Mucosa of descending colon (tissue), 3 donors: ENCODE results near the gene DNAJA4. TPM values are rescaled to one million over a fixed set of nuclear protein-coding genes. Genes with fewer than 3 reads are reported as not detected.

Source experiments
- ATAC-seq: fragments of 200-7000 bp; cut with Tn5 transposase; one replicate; pipeline ENCODE4 v1.9.1; 2020; ENCODE audit warnings: mild to moderate bottlenecking, moderate library complexity
- DNase-seq, 3 donors: peaks; one replicate each; pipeline ENCODE4 v3.0.0-alpha.2; 2020
- H3K36me3 ChIP-seq: fragments of 200-600 bp; one replicate; pipeline ENCODE4 v1.8.0; 2021; ENCODE audit warnings: low read depth, mild to moderate bottlenecking
- H3K4me1 ChIP-seq: fragments of 200-600 bp; one replicate; pipeline ENCODE4 v1.8.0; 2021; ENCODE audit warnings: low read depth, mild to moderate bottlenecking
- H3K4me3 ChIP-seq: fragments of 200-600 bp; one replicate; pipeline ENCODE4 v1.8.0; 2021; ENCODE audit warnings: mild to moderate bottlenecking
- H3K9me3 ChIP-seq: fragments of 200-600 bp; one replicate; pipeline ENCODE4 v1.8.0; 2021; ENCODE audit warnings: mild to moderate bottlenecking
- CTCF ChIP-seq: fragments of 200-600 bp; IDR thresholded peaks from one replicate; pipeline ENCODE4 v1.8.0; 2022; ENCODE audit warnings: antibody characterized with exemption, mild to moderate bottlenecking
- intact Hi-C, 2 donors: fragments of 100-400 bp; cut with DNase I in 1 of 2; cut with micrococcal nuclease in 1 of 2; formaldehyde crosslinking; loops; one replicate each; pipeline versions ENCODE4 v1.11.0 to v1.11.1; 2022; cut with DNase I, micrococcal nuclease
- total RNA-seq, 3 donors: library from RNA; stranded (reverse); fragmentation: NEBNext Ultra II Directional in 2 of 3; extraction: Animal tissue kit (Norgen Biotek cat#: 25700) in 2 of 3; gene quantifications; one replicate each; pipeline versions ENCODE4 v1.2.1 to v1.2.4, GENCODE V29; 2021 to 2023
- donor health status: DM: no; HTN: no; CAD: no; lungs with moderate emphysema.
- donor health status: DM: no; HTN: no; CAD: no.
- donor health status: DM: no; HTN: yes; CAD: no.

The DNAJA4 gene
- total RNA-seq, 3 donors from 2014 or later = 33.8 to 52.8 (median 43.5) TPM

DNA sequence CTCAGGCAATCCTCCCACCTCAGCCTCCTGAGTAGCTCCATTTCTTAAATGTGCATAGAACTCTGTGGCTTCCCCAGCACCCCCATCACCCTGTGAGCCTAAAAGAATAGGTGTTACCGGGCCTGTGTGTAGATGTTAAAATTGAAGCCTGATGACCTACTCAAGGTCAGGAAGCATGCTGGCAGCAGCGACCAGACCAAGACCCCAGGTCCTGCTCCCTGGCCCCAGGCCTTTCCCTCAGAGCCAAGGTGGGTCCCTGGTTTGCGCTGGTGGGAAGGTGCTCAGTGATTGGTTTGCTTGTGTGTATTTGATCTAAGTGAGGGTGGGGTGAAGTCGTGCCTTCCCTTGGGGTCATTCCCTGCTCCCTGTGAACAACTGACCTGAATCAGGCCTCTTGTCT, 57.4 kb downstream of the DNAJA4 start:
- Histone ChIP-seq H3K4me3 (no peak overlapping the region), H3K4me1 (peaks cover 4% of the 10 kb centered on the region), H3K9me3 (no peaks in the 10 kb centered on the region), H3K36me3 (no peaks in the 10 kb centered on the region)
- ATAC-seq = no peak
- no peak for DNase-seq
- no peak for TF ChIP-seq CTCF
- intact Hi-C loops = no loop called here

DNA sequence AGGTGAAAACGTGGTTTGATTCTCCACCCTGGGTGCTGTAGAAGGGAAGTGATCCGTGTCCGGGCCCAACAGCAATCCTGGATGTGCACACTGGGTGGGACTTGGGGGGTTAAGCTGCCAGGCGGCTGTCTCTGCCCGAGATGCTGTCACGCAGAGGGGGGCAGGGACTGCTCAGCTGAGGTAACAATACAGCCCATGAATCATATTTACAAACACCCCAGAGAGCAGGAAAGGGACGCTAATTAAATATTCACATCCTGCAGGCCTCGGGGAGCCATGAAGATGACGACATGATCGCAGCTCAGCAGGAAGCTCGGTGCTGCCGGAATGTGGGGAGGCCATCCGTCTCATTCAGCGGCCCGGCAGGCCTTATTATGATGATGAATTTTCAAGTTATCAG, 57.9 kb downstream of the DNAJA4 start:
- no peak for TF ChIP-seq CTCF
- ATAC-seq (no peak), DNase-seq (no peak)
- Histone ChIP-seq H3K9me3 (no peaks in the 10 kb centered on the region), H3K4me3 (no peak overlapping the region), H3K4me1 (peaks cover under 1% of the 10 kb centered on the region), H3K36me3 (no peaks in the 10 kb centered on the region)
- intact Hi-C loops = no loop called here

GRCh38 chr15:78322724-78323521, 58.6 kb downstream of the DNAJA4 start:
- no peak for ATAC-seq
- intact Hi-C loops = no loop called here
- no peaks in the 10 kb centered on the region for H3K9me3 ChIP-seq
- no peak for TF ChIP-seq CTCF
- no peaks in the 10 kb centered on the region for H3K36me3 ChIP-seq
- H3K4me1 ChIP-seq = no peaks in the 10 kb centered on the region
- H3K4me3 ChIP-seq = no peak overlapping the region
- no peak for DNase-seq

- Histone ChIP-seq H3K36me3 (no peaks in the 10 kb centered on the region), H3K4me3 (no peak overlapping the region), H3K4me1 (no peaks in the 10 kb centered on the region), H3K9me3 (no peaks in the 10 kb centered on the region)
- DNase-seq (no peak), ATAC-seq (no peak)
- intact Hi-C loops = no loop called here
- no peak for TF ChIP-seq CTCF
Measured at GRCh38 chr15:78323693-78324092, 59.3 kb downstream of the DNAJA4 start.

GRCh38 chr15:78324144-78324543, 59.8 kb downstream of the DNAJA4 start:
- no peak for DNase-seq
- no peak overlapping the region for H3K4me3 ChIP-seq
- ATAC-seq = no peak
- H3K36me3 ChIP-seq = no peaks in the 10 kb centered on the region
- H3K9me3 ChIP-seq = no peaks in the 10 kb centered on the region
- H3K4me1 ChIP-seq = no peaks in the 10 kb centered on the region
- intact Hi-C loops = no loop called here
- no peak for TF ChIP-seq CTCF
